ENCODE data around the gene KRTCAP2.

DNA sequence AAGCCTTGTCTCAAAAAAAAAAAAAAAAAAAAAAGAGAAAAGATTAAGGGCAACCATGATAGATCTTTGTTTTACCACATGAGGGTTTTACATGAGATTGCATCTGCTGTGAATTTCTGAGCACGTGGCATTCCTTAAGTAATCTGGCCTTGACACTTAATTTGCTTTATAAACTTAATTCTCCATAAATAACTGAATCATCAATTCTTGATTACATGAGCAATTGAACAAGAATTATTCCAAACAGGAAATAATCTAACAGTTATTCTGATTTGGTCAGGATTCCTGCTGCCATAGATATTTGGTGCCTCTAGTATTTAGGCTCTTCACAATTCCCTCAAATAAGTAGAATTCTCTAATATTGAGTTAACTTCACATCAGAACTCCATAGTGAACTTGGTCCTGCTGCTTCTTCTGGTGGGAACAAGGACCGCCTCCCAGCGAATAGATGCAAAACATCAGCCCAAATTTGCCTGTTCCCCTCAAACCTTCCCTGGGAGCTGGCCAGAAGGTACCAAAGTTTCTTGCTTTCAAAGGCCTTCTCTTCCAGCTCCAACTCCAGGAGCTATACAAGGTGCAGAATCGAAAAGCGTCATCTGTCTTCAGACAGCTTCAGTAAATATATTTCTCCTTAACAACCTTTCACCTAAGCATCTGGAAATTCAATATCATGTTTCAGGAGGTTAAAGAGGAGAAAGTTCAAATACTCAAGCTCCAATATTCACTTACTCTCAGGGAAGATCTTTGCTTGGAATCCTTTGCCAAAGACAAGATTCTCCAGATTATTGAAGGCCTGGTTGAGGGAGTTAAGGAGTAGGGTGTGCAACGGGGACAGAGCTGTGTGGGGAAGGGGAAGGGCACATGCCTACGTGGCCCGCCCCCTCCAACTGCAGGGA lies 1.0 kb downstream of the KRTCAP2 start:
- TF ChIP-seq NFIC (IDR thresholded peaks at IDR 0.05; ENCODE audit: borderline replicate concordance) (no peak), EZH2phosphoT487 (IDR thresholded peaks at IDR 0.05; ENCODE audit: borderline replicate concordance, low read depth) (no peak), EP300 (IDR thresholded peaks at IDR 0.05; ENCODE audit: borderline replicate concordance in 1 of 2, low read depth in 1 of 2, low read length in 1 of 2) (no peak)
